Liver (tissue), 9 donors: ENCODE data around the gene RASGRP1. TPM values are rescaled to one million over a fixed set of nuclear protein-coding genes. Genes with fewer than 3 reads are reported as not detected.

Source experiments
- DNase-seq: peaks from one replicate; pipeline ENCODE4 v3.0.0-alpha.2; 2017; ENCODE audit warnings: low spot score
- H3K27ac ChIP-seq, 2 donors: one replicate each; pipeline ENCODE4 v1.7.0; 2013; ENCODE audit warnings: inconsistent platforms in 2 of 2, low read length in 2 of 2, control low read depth in 1 of 2, low read depth in 1 of 2, mild to moderate bottlenecking in 1 of 2
- H3K27me3 ChIP-seq, 4 donors: one replicate each; pipeline versions ENCODE4 v1.6.1 to v1.7.0; 2013; ENCODE audit warnings: low read length in 3 of 4, inconsistent platforms in 1 of 4, mild to moderate bottlenecking in 1 of 4, moderate library complexity in 1 of 4; ENCODE audit not compliant: control insufficient read depth in 4 of 4, insufficient read depth in 4 of 4
- H3K36me3 ChIP-seq, 4 donors: one replicate each; pipeline versions ENCODE4 v1.6.1 to v1.7.0; 2013; ENCODE audit warnings: low read length in 3 of 4, mild to moderate bottlenecking in 3 of 4, low read depth in 1 of 4, moderate library complexity in 1 of 4; ENCODE audit not compliant: control insufficient read depth in 4 of 4, insufficient read depth in 3 of 4
- H3K4me1 ChIP-seq, 4 donors: one replicate each; pipeline versions ENCODE4 v1.6.1 to v1.7.0; 2013; ENCODE audit warnings: low read length in 3 of 4, mild to moderate bottlenecking in 3 of 4, moderate library complexity in 1 of 4; ENCODE audit not compliant: control insufficient read depth in 4 of 4, insufficient read depth in 4 of 4
- H3K4me3 ChIP-seq, 3 donors: one replicate each; pipeline versions ENCODE4 v1.6.1 to v1.7.0; 2013; ENCODE audit warnings: low read length in 3 of 3, control low read depth in 1 of 3, low read depth in 1 of 3, mild to moderate bottlenecking in 1 of 3
- H3K9ac ChIP-seq, 2 donors: one replicate each; pipeline ENCODE4 v1.7.0; 2013; ENCODE audit warnings: low read length in 2 of 2, mild to moderate bottlenecking in 2 of 2, moderate library complexity in 2 of 2, control low read depth in 1 of 2, low read depth in 1 of 2
- H3K9me3 ChIP-seq, 4 donors: one replicate each; pipeline versions ENCODE4 v1.6.1 to v1.7.0; 2013; ENCODE audit warnings: low read length in 3 of 4; ENCODE audit not compliant: control insufficient read depth in 4 of 4
- ATF3 ChIP-seq: IDR thresholded peaks from 2 replicates; pipeline ENCODE4 v1.6.1; 2016; ENCODE audit warnings: antibody characterized with exemption
- CTCF ChIP-seq: fragments of 150-350 bp; IDR thresholded peaks from 2 replicates; pipeline ENCODE4 v1.5.1; 2017; ENCODE audit warnings: improper control_type of control experiment, low read depth, low read length; ENCODE audit not compliant: missing input control
- EGR1 ChIP-seq, 2 donors: IDR thresholded peaks; 2 replicates each; pipeline ENCODE4 v1.6.1; 2016 to 2018; ENCODE audit warnings: antibody characterized with exemption in 2 of 2, low read depth in 2 of 2
- FOXA1 ChIP-seq: IDR thresholded peaks from 2 replicates; pipeline ENCODE4 v1.6.1; 2016; ENCODE audit warnings: antibody characterized with exemption
- FOXA2 ChIP-seq: IDR thresholded peaks from 2 replicates; pipeline ENCODE4 v1.6.1; 2016; ENCODE audit warnings: antibody characterized with exemption
- GABPA ChIP-seq, 2 donors: IDR thresholded peaks in 1 of 2; conservative IDR thresholded peaks in 1 of 2; 2 replicates each; pipeline ENCODE4 v1.6.1; 2016; ENCODE audit warnings: antibody characterized with exemption in 2 of 2, mild to moderate bottlenecking in 1 of 2, moderate library complexity in 1 of 2
- HNF4A ChIP-seq, 2 donors: conservative IDR thresholded peaks; 2 replicates each; pipeline ENCODE4 v1.6.1; 2016; ENCODE audit warnings: antibody characterized with exemption in 2 of 2, mild to moderate bottlenecking in 2 of 2
- HNF4G ChIP-seq: IDR thresholded peaks from 2 replicates; pipeline ENCODE4 v1.6.1; 2016; ENCODE audit warnings: antibody characterized with exemption
- JUND ChIP-seq, 2 donors: IDR thresholded peaks; 2 replicates each; pipeline ENCODE4 v1.6.1; 2016; ENCODE audit warnings: antibody characterized with exemption in 2 of 2
- MAX ChIP-seq: IDR thresholded peaks from 2 replicates; pipeline ENCODE4 v1.6.1; 2016; ENCODE audit warnings: antibody characterized with exemption
- NR2F2 ChIP-seq: IDR thresholded peaks from 2 replicates; pipeline ENCODE4 v1.6.1; 2016; ENCODE audit warnings: antibody characterized with exemption
- RAD21 ChIP-seq, 2 donors: IDR thresholded peaks; 2 replicates each; pipeline ENCODE4 v1.6.1; 2016; ENCODE audit warnings: antibody characterized with exemption in 2 of 2, mild to moderate bottlenecking in 2 of 2
- REST ChIP-seq: IDR thresholded peaks from 2 replicates; pipeline ENCODE4 v1.6.1; 2016; ENCODE audit warnings: antibody characterized with exemption, mild to moderate bottlenecking
- RXRA ChIP-seq, 2 donors: IDR thresholded peaks; 2 replicates each; pipeline ENCODE4 v1.6.1; 2017 to 2018; ENCODE audit warnings: antibody characterized with exemption in 2 of 2, mild to moderate bottlenecking in 1 of 2
- SP1 ChIP-seq: IDR thresholded peaks from 2 replicates; pipeline ENCODE4 v1.6.1; 2018; ENCODE audit warnings: antibody characterized with exemption, mild to moderate bottlenecking
- TAF1 ChIP-seq: conservative IDR thresholded peaks from 2 replicates; pipeline ENCODE4 v1.6.1; 2016; ENCODE audit warnings: antibody characterized with exemption, mild to moderate bottlenecking
- YY1 ChIP-seq: IDR thresholded peaks from 2 replicates; pipeline ENCODE4 v1.6.1; 2016; ENCODE audit warnings: antibody characterized with exemption, mild to moderate bottlenecking
- ZBTB33 ChIP-seq: IDR thresholded peaks from 2 replicates; pipeline ENCODE4 v1.6.1; 2016; ENCODE audit warnings: antibody characterized with exemption
- WGBS: extraction: QIAGEN DNeasy Blood & Tissue Kit; methylation state at CpG from one replicate; pipeline ENCODE4 v1.1.7; 2013; 5-methylcytosine and 5-hydroxymethylcytosine counted together
- polyA plus RNA-seq, 2 donors: library from polyadenylated mRNA; stranded (reverse) in 1 of 2; unstranded in 1 of 2; fragments of 200-250 nt in 1 of 2; fragments of >200 nt in 1 of 2; fragmentation: Nextera tagmentation in 1 of 2; extraction: Ambion mirVana in 1 of 2; gene quantifications; one replicate each; pipeline versions ENCODE4 v1.2.1 to v1.2.3, GENCODE V29; 2013 to 2015
- total RNA-seq, 2 donors: library from RNA; depleted of rRNA; stranded (reverse); fragments of >200 nt; gene quantifications; one replicate each; pipeline ENCODE4 v1.2.3, GENCODE V29; 2014
- donor health status: healthy.
- donor health status: healthy.
- donor health status: healthy.
- donor health status: healthy.
- donor health status: healthy.

RASGRP1 gene
- total and polyA plus RNA-seq, 4 donors, result 0.17 to 0.75 (median 0.47) TPM

- no peak for DNase-seq
- H3K27me3 ChIP-seq, result no peaks in the 10 kb centered on the region
- H3K9me3 ChIP-seq, result no peaks in the 10 kb centered on the region
- WGBS, result 97% methylated on average over 1 of the region's 1 CpG
- H3K27ac ChIP-seq, result no peak overlapping the region
- no peak overlapping the region for H3K9ac ChIP-seq
- H3K36me3 ChIP-seq, result peaks cover 0 to 31% (median 10%) of the 10 kb centered on the region in 4 donors
- TF ChIP-seq RXRA (IDR thresholded peaks at IDR 0.05) (no peak), HNF4G (no peak), MAX (no peak), ATF3 (no peak), EGR1 (IDR thresholded peaks at IDR 0.05; ENCODE audit: low read depth in 2 of 2) (no peak), GABPA (IDR thresholded peaks at IDR 0.05 in 1 of 2, conservative IDR thresholded peaks at IDR 0.05 in 1 of 2) (no peak), CTCF (no peak), ZBTB33 (no peak), YY1 (no peak), HNF4A (conservative IDR thresholded peaks at IDR 0.05) (no peak), SP1 (no peak), NR2F2 (no peak), FOXA1 (no peak), RAD21 (IDR thresholded peaks at IDR 0.05) (no peak), FOXA2 (no peak), REST (no peak), JUND (IDR thresholded peaks at IDR 0.05) (no peak), TAF1 (no peak)
- H3K4me3 ChIP-seq, result no peak overlapping the region
- H3K4me1 ChIP-seq, result no peaks in the 10 kb centered on the region
Observed at GRCh38 chr15:38479756-38480155, 84.9 kb downstream of the RASGRP1 start.

GRCh38 chr15:38479266-38479665, 85.3 kb downstream of the RASGRP1 start:
- Histone ChIP-seq H3K4me3 (no peak overlapping the region), H3K4me1 (no peaks in the 10 kb centered on the region), H3K36me3 (peaks cover 0 to 33% (median 12%) of the 10 kb centered on the region in 4 donors), H3K27ac (no peak overlapping the region), H3K27me3 (no peaks in the 10 kb centered on the region), H3K9ac (no peak overlapping the region), H3K9me3 (no peaks in the 10 kb centered on the region)
- DNase-seq, result no peak
- TF ChIP-seq REST (no peak), HNF4A (conservative IDR thresholded peaks at IDR 0.05) (no peak), TAF1 (no peak), NR2F2 (no peak), ATF3 (no peak), MAX (no peak), ZBTB33 (no peak)
